Dendritic cell treated with granulocyte-macrophage colony-stimulating factor and Interleukin-4, amounts not matched to agents 40 ng/mL and 50 ng/mL, for 4 days (primary cell): ENCODE measurements around the gene PGBD5.

Experiments used
- H3K27ac Mint-ChIP-seq: one replicate; pipeline ENCODE4 v1.8.0; 2022; ENCODE audit warnings: mild to moderate bottlenecking, mixed read lengths
- H3K27me3 Mint-ChIP-seq: one replicate; pipeline ENCODE4 v1.8.0; 2022; ENCODE audit warnings: mild to moderate bottlenecking, mixed read lengths
- H3K36me3 Mint-ChIP-seq: one replicate; pipeline ENCODE4 v1.8.0; 2022; ENCODE audit warnings: low read depth, mixed read lengths
- H3K4me1 Mint-ChIP-seq: one replicate; pipeline ENCODE4 v1.8.0; 2022; ENCODE audit warnings: low read depth, mixed read lengths
- H3K4me3 Mint-ChIP-seq: one replicate; pipeline ENCODE4 v1.8.0; 2022; ENCODE audit warnings: mild to moderate bottlenecking, moderate library complexity, mixed read lengths
- H3K9me3 Mint-ChIP-seq: one replicate; pipeline ENCODE4 v1.8.0; 2022; ENCODE audit warnings: mixed read lengths
- intact Hi-C: fragments of 100-400 bp; cut with micrococcal nuclease; formaldehyde crosslinking; loops from one replicate; pipeline ENCODE4 v1.15.0; 2022

The PGBD5 gene

DNA sequence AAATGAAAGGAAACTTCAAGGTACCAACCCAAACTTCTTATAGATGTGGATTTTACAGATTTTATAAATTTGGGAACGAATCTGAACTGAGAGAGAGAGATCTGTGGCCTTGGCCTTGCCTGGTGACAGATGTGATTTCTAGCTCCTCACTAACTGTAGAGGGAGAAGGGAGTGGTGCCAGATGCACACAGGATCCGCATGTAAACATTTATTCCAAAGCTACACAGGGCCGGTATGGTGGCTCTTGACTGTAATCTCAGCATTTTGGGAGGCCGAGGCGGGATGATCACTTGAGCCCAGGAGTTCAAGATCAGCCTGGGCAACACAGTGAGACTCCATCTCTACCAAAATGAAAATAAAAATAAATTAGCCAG lies 77.1 kb downstream of the PGBD5 start:
- Mint-ChIP-seq H3K27me3 (peaks cover 3% of the 10 kb centered on the region), H3K4me1 (no peaks in the 10 kb centered on the region)

DNA sequence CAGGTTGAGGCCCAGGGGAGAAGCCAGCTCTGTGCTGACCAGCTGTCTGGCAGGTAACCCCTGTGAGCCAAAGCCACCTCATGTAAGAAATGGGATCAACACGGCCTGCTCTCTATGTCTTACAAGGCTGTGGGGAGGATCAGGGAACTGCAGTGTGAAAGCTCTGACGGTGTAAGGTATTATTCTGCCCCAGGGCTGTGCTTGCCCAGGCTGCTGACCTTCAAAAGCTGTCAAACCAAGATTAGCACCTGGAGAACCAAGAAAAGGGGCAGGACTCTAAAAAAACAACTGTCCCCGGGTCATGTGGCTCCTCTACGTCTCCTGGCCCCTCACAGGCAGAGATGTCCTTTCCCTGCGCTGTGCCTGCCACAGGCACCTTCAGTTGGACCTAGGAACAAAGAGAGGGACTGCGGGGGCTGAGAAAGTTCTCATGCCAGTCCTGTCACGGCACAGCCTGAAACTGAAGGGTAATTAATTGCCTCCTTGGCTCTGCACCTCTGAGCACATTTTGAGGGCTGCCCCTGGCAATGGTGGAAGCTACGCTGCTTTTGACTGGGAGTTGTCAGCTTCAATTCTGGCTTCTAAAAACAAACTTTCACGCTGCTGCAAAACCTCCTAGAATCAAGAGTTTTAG lies 77.6 kb downstream of the PGBD5 start:
- intact Hi-C loops, result no loop called here
- Mint-ChIP-seq H3K4me3 (no peak overlapping the region), H3K27ac (no peak overlapping the region), H3K36me3 (no peaks in the 10 kb centered on the region), H3K27me3 (peaks cover 3% of the 10 kb centered on the region), H3K9me3 (no peaks in the 10 kb centered on the region), H3K4me1 (no peaks in the 10 kb centered on the region)

More for the DNA sequence above, 77.1 kb downstream of the PGBD5 start:
- Mint-ChIP-seq H3K36me3 (no peaks in the 10 kb centered on the region), H3K4me3 (no peak overlapping the region), H3K9me3 (no peaks in the 10 kb centered on the region), H3K27ac (no peak overlapping the region)
- intact Hi-C loops, result no loop called here

DNA sequence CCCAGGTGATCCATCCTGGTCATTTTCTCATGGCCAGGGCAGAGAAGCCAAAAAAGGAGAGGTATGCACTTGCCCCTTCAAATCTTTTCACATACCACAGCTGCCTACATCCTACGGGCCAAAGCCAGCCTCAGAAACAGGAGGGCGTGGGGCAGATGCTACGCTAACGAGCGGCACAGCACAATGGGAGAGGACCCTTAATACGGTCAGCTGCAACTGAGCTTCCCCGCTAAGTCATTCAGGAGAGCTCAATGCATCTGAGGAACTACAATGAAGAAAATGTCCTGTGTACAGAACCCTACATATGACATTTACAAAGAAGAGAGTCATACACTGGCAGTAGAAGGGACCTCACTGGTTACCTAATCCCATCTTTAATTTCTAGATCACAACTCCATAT lies 78.2 kb downstream of the PGBD5 start:
- no peak overlapping the region for H3K4me3 Mint-ChIP-seq
- no peaks in the 10 kb centered on the region for H3K9me3 Mint-ChIP-seq
- H3K4me1 Mint-ChIP-seq, result no peaks in the 10 kb centered on the region
- no peak overlapping the region for H3K27ac Mint-ChIP-seq
- no peaks in the 10 kb centered on the region for H3K36me3 Mint-ChIP-seq
- H3K27me3 Mint-ChIP-seq, result peaks cover 5% of the 10 kb centered on the region
- intact Hi-C loops, result no loop called here

DNA sequence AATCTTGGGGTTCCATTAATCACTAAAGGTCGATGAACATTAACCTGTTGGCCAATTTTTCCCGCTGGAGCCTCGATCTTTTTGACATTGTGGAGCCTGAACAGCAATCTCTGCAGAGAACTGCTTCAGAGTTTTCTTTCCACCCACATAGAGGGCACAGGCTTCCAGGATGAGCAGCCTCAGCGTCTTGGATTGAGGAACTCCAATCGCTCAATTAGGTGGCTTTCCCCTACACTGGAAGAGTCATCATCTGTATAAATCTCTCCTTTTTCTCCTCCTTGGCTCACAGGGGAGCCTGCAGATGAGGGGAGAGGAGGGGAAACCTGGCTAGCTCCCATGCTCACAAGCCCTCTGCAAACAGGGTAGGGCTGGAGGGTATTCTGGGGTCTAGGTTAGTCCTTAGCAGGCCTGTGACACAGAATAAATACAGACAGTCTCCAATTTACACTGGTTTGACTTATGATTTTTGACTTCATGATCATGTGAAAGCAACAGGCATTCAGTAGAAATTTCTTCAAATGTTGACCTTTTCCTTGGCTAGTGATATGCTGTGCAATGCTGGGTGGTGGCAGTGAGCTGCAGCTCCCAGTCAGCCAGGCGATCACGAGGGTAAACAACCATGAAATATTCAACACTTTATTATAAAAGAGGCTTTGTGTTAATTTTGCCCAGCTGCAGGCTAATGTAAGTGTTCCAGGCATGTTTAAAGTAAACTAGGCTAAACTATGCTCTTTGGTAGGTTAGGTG lies 80.8 kb downstream of the PGBD5 start:
- H3K36me3 Mint-ChIP-seq, result no peaks in the 10 kb centered on the region
- H3K27me3 Mint-ChIP-seq, result peaks cover 9% of the 10 kb centered on the region
- no peaks in the 10 kb centered on the region for H3K9me3 Mint-ChIP-seq
- H3K27ac Mint-ChIP-seq, result no peak overlapping the region
- intact Hi-C loops, result no loop called here
- no peaks in the 10 kb centered on the region for H3K4me1 Mint-ChIP-seq
- H3K4me3 Mint-ChIP-seq, result no peak overlapping the region

DNA sequence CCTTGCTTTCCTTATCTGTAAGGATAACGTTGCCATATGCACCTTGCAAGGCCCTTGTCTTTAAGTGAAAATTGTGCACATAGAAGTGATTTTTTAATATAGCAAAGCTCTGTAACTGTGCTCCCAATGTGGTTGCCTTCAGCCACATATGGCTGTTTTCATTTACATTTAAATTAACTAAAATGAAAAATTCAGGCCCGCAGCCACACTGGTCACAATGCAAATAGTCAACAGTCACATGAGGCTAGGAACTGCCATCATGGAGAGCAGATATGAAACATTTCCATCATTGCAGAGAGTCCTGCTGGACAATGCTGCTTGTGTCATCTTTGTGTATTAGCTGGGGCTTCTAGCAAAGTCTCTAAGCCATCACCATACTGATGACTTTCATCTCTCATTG lies 83.4 kb downstream of the PGBD5 start:
- no peaks in the 10 kb centered on the region for H3K9me3 Mint-ChIP-seq
- H3K4me3 Mint-ChIP-seq, result no peak overlapping the region
- H3K4me1 Mint-ChIP-seq, result no peaks in the 10 kb centered on the region
- no peak overlapping the region for H3K27ac Mint-ChIP-seq
- no peaks in the 10 kb centered on the region for H3K36me3 Mint-ChIP-seq
- peaks cover 7% of the 10 kb centered on the region for H3K27me3 Mint-ChIP-seq
- intact Hi-C loops, result no loop called here

DNA sequence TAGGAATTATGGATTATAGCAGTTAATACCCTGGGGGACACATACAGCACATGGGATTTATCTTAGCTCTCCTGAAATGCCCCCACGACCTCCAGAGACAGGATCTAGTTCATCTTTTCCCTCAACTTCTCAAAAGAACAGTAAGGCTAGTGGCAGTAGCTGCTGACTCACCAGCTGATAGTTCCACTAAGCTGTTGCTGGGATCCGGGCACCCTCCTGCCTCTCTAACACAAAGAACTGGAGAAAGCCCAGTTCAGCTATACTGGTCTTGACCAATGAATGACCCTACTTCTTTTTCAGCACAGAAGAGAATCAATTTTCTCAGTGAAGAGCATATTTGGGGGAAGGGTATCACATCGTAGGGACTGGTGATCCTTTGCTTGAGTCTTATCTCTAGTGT lies 84.1 kb downstream of the PGBD5 start:
- Mint-ChIP-seq H3K4me1 (no peaks in the 10 kb centered on the region), H3K27ac (no peak overlapping the region), H3K9me3 (no peaks in the 10 kb centered on the region), H3K4me3 (no peak overlapping the region), H3K27me3 (peaks cover 7% of the 10 kb centered on the region), H3K36me3 (no peaks in the 10 kb centered on the region)
- intact Hi-C loops, result no loop called here

DNA sequence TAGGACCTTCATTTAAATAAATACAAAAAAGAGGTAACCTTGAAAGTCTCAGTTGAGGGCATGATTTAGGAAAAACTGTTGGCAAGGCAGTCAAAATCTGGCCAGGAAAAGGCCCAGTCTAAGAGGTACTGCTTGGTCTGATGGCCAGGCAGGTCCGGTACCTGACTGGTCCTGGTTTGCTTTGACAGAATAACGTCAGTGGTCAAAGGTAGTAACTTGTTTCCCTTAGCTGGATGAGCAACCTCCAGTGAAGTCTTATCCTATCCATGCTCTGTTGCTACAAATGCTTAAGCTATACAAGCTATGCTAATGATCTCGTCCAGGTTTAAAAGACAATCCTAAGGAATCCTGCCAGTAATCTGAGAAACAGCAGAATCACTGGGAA lies 85.0 kb downstream of the PGBD5 start:
- no peak overlapping the region for H3K27ac Mint-ChIP-seq
- intact Hi-C loops, result no loop called here
- no peaks in the 10 kb centered on the region for H3K4me1 Mint-ChIP-seq
- H3K27me3 Mint-ChIP-seq, result peaks cover 6% of the 10 kb centered on the region
- no peaks in the 10 kb centered on the region for H3K9me3 Mint-ChIP-seq
- no peak overlapping the region for H3K4me3 Mint-ChIP-seq
- no peaks in the 10 kb centered on the region for H3K36me3 Mint-ChIP-seq

DNA sequence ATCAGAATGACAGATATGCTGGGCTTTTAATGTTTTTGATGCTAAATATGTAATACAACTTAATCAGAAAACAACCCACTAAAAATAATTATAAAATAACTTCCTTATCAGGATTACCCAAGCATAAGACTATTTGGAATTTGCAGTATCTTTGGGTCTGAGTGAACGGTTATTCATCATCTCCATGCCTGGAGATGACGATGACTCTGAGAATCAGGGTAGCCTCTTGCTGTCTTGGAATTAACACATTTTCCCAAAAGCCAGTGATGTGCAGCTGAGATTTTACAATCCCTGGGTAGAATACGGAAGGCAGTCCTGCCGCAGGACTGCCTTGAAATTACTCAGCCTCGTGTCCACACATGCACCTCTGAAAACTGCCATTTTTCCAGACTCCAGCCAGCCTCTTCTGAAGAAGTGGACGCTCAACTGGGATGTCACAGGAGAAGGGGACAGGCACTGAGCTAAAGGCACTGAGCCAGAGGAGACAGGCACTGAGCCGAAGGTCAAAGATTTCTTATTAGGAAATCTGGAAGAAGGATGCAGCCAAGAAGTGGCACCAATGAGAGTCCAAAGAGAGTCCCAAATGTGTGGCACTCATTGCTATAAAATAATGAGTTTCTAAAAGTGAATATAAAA lies 85.5 kb downstream of the PGBD5 start:
- no peaks in the 10 kb centered on the region for H3K9me3 Mint-ChIP-seq
- H3K4me3 Mint-ChIP-seq, result no peak overlapping the region
- intact Hi-C loops, result no loop called here
- H3K27me3 Mint-ChIP-seq, result peaks cover 6% of the 10 kb centered on the region
- H3K4me1 Mint-ChIP-seq, result no peaks in the 10 kb centered on the region
- H3K27ac Mint-ChIP-seq, result no peak overlapping the region
- no peaks in the 10 kb centered on the region for H3K36me3 Mint-ChIP-seq

DNA sequence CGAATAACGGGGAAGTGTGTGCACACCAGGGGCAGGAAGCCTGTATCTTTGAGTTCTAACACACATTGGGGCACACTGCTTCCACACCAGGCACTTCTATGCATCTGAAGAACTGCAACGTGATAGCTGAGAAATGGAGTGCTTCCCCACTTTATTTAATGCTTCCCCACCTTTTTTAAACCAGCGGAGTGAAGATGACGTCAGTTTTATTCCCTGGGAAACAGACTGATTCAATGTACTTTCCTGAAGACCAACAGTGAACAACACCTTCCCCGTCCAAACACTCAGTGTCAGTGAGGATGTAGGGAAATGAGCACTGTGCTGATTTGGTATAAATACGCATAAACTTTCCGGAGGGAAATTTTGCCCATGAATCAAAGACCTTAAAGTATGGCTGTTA lies 87.1 kb downstream of the PGBD5 start:
- Mint-ChIP-seq H3K36me3 (no peaks in the 10 kb centered on the region), H3K4me1 (no peaks in the 10 kb centered on the region), H3K9me3 (no peaks in the 10 kb centered on the region), H3K27ac (no peak overlapping the region), H3K27me3 (peaks cover 6% of the 10 kb centered on the region), H3K4me3 (no peak overlapping the region)
- intact Hi-C loops, result no loop called here

DNA sequence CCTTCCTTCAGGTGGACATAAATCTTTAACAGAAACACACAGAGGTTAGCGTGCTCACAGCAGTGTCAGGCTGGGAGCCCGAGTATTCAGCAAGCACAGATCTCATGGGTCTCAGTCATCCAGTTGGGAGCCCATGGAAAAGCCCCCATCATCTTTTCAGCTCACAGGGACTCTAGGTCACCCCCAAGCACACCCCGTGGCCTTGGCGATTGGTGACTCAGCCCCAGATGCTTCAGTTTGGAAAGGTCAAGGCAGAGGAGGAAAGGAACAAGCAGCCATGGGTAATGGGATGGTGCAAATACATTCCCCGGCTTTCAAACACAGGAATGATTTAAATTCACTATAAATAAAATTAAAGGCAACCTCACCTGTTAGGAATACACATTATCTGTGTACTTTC lies 88.9 kb downstream of the PGBD5 start:
- no peaks in the 10 kb centered on the region for H3K36me3 Mint-ChIP-seq
- H3K4me3 Mint-ChIP-seq, result no peak overlapping the region
- no peak overlapping the region for H3K27ac Mint-ChIP-seq
- peaks cover 3% of the 10 kb centered on the region for H3K27me3 Mint-ChIP-seq
- intact Hi-C loops, result no loop called here
- H3K4me1 Mint-ChIP-seq, result no peaks in the 10 kb centered on the region
- H3K9me3 Mint-ChIP-seq, result no peaks in the 10 kb centered on the region

DNA sequence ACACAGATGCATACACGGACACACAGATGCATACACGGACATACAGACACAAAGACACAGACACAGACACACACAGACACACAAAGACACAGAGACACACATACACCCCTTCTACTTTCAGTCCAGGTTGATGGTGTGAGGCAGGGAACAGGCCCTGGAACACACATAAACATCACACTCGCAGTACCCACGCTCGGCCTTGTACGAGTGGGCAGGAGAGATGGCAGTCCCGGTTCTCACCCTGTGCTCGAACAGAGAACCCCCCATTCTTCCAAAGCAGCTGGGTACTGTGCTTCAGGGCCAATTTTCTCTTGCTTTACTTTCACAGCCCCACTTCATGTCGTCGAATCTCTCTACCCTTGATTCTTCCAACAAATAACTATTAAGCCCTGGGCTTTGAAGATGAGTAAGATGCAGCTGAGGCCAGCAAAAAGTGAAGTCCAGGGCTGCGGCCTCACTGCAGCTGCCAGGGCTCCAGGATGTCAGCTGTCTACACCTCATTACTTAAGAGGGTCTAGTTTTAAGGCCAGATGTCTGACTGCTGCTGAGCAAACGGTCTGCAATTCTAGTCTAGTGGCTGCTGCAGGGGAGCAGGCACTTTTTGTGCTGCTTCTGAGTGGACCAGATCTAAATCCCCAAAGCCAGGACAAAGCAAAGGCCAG lies 90.1 kb downstream of the PGBD5 start:
- H3K27ac Mint-ChIP-seq, result no peak overlapping the region
- intact Hi-C loops, result no loop called here
- H3K4me1 Mint-ChIP-seq, result no peaks in the 10 kb centered on the region
- H3K36me3 Mint-ChIP-seq, result no peaks in the 10 kb centered on the region
- H3K4me3 Mint-ChIP-seq, result no peak overlapping the region
- no peaks in the 10 kb centered on the region for H3K9me3 Mint-ChIP-seq
- H3K27me3 Mint-ChIP-seq, result no peaks in the 10 kb centered on the region

DNA sequence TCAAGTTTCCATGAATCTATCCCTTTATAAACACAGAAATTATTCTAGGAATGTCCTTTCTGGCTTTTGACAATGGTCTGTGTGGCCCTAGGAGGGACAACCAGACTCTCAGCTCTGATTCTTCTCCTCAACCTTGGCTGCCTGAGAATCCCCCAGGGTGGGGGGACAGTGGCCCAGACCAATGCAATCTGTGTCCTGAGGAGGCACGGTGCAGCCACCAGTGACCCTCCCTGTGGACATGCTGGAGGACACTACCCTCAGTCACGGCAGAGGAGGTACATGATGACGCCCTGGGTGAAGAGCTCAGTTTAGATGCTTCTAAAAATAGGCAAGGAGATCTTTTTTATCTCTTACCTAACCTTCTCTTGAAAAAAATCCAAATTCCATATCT lies 91.7 kb downstream of the PGBD5 start:
- Mint-ChIP-seq H3K9me3 (no peaks in the 10 kb centered on the region), H3K4me3 (no peak overlapping the region), H3K27me3 (no peaks in the 10 kb centered on the region), H3K4me1 (no peaks in the 10 kb centered on the region), H3K36me3 (no peaks in the 10 kb centered on the region), H3K27ac (no peak overlapping the region)
- intact Hi-C loops, result no loop called here

DNA sequence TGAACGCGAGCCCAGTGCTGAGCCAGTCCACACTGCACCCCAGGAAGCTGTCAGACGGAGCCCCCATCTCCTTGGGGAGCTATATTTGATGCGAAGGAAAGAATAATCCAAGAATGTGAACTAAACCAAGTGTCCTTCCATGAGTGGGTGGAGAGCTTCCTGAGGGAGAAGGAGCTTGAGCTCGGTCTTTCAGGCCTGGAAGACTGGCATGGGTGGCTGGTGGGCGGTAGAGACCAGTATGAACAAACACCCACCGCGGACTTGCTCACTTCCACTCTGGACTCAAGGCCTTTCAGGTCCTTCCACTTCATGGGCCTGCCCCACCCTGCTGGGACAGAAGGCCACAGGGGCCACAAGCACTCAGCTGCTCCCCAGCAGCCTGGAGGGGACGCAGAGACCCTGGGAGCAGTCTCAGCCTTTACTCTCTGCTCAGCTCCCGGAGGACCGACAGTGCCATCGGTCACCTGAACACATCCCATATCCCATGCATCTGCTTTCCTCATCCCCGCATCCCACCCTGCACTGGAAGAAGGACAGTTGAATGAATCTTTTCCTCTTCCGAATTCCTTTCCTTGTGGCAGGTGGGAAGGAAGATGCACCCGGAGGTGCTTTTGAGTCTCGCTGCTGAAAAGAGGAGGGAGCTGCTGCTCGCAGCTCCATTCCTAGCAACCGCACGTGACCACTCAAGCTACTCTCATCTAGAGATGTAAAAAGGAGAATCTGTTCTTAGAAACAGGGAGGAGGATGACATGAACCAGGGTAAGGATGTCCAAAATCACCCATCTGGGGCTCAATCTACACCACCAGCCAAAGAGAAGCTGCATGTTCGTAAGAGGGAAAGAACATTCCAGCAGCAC lies 92.3 kb downstream of the PGBD5 start:
- H3K4me1 Mint-ChIP-seq, result no peaks in the 10 kb centered on the region
- no peak overlapping the region for H3K4me3 Mint-ChIP-seq
- intact Hi-C loops, result no loop called here
- no peaks in the 10 kb centered on the region for H3K9me3 Mint-ChIP-seq
- H3K27ac Mint-ChIP-seq, result no peak overlapping the region
- no peaks in the 10 kb centered on the region for H3K36me3 Mint-ChIP-seq
- H3K27me3 Mint-ChIP-seq, result no peaks in the 10 kb centered on the region
